NCI-H446 (cell line): ENCODE results near the gene THUMPD3.

ENCODE experiments used
- DNase-seq, 2 experiments: peaks; one replicate each; lab custom pipeline; 2025; lab: John Stamatoyannopoulos, UW

THUMPD3 gene

GRCh38 chr3:9397332-9397905, 34.6 kb downstream of the THUMPD3 start, which contains the start of gene SETD5:
SETD5 (plus strand) TSS chr3:9397615; CDS start chr3:9428939, 31,324 bp downstream.
- peak; percentile 80 to 95 for DNase-seq

GRCh38 chr3:9397906-9398699, 35.2 kb downstream of the THUMPD3 start:
- peak in 1 of 2 experiments; percentile 38 for DNase-seq

DNA sequence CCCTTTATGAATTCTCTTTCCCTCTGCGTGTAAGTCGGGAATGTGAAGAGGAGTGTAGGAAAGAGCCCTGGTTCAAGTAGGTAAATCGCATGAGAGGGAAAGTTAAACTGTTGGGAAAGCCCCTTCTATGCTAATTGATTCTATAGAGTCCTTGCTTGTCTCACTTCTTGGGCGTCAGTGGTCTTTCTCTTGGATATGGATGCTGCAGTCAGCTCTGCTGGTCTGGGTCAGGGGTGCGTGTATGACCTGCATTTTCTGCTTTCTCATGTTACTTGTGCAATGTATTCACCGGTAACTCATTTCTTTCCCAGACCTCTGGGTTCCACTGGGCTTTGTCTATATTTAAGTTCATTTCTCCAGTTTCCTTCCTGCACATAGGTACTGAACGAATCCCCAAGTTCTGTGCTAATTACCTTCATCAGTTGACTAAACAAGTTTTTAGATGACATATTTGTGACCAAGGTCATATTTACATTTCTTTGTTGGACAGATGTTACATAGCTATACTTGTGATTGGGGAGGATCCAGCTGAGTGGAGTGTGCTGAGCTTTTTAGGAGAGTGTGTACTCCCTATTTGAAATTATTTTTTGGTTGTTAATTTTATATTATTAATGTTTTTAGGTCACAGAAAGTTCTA, 36.0 kb downstream of the THUMPD3 start:
- peak in 1 of 2 experiments; percentile 33 for DNase-seq

- DNase-seq, result peak in 1 of 2 experiments; percentile 65
These were observed 36.5 kb downstream of the THUMPD3 start for GRCh38 chr3:9399337-9399703.

- DNase-seq, result peak; percentile 15 to 82
These were observed 36.9 kb downstream of the THUMPD3 start for GRCh38 chr3:9399746-9400145.

- DNase-seq, result no peak
These were observed 37.8 kb downstream of the THUMPD3 start for GRCh38 chr3:9400616-9401015.

DNA sequence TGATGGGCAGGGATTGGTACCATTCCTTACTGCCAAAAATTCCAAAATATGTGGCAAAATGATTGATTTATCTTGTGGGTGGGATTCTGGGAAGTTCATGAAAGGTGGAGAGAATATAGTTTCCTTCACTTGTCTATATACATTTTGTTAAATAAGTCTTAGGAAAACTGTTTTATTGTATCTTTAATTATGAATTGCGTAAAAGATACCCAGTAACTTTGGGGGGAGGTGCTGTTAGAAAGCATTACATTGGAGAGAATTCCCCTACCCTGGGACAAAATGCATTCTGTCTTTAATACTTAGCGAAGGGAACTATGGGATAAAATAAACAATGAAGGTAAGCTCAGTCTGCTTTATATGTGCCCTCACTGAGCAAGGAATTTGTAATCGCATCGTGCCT, 39.1 kb downstream of the THUMPD3 start:
- DNase-seq, result no peak

GRCh38 chr3:9402410-9403228, 39.8 kb downstream of the THUMPD3 start:
- no peak for DNase-seq

- DNase-seq, result no peak
These were observed 40.6 kb downstream of the THUMPD3 start for GRCh38 chr3:9403463-9403862.

DNA sequence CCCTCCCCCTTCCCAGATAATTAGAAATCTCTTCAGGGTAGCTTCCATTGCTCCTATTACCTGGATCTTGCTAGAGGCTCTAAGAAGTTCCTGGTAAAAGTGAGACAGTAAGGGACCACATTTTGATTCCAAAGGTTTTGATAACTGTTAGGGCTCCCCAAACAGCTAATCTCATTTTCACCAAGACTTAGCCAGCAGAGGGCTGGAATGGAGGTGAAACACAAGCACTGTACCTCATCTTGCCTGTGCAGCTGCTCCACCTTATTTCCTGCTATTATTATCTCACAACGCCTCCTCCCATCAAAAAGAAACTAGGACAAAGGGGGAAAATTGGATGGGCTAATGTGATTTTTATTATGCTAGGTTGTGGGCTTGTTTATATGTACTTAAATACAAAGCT, 41.8 kb downstream of the THUMPD3 start:
- no peak for DNase-seq

DNA sequence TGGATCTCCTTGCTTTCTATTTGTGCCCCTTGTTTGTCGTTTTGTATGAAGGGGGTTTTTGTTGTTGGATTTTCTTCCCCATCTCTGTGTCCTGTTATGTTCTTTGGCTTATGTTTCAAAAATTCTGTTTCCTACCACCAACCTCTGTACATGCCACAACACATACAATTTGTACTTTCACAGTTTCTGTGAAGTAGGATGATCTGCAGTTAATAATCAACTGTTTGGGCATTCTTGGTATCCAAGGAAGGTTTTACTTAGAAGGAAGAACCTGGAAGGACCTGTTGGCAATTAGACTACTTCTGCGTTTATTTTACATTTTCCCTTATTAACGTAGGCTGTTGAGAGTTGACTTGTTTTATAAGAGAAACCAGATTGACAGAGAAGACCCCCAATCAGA, 42.9 kb downstream of the THUMPD3 start:
- no peak for DNase-seq

DNA sequence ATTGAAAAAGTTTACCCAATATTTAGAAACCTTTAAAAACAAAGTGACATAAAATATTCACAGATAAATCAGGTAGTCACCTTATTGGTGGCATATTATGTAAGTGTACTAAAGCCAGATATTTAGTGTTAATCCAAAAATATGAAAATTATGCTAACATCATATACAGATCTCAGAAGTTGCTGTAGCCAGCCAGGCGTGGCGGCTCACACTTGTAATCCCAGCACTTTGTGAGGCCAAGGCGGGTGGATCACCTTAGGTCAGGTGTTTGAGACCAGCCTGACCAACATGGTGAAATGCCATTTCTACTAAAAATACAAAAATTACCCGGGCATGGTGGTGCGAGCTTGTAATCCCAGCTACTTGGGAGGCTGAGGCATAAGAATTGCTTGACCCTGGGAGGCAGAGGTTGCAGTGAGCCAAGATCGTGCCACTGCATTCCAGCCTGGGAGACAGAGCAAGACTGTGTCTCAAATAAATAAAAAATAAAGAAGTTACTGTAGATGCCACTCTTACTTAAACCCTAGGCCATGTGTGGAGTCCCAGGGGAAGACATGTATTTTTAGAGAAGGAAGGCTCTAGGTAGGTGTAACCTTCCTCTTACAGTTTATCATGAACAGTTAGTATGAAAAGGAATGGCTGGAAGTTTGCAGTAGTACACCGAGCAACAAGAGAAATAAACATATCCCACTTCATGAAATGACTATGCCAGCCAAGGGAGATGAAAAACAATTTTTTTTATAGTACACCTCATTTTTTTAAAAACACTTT, 44.2 kb downstream of the THUMPD3 start:
- no peak for DNase-seq

DNA sequence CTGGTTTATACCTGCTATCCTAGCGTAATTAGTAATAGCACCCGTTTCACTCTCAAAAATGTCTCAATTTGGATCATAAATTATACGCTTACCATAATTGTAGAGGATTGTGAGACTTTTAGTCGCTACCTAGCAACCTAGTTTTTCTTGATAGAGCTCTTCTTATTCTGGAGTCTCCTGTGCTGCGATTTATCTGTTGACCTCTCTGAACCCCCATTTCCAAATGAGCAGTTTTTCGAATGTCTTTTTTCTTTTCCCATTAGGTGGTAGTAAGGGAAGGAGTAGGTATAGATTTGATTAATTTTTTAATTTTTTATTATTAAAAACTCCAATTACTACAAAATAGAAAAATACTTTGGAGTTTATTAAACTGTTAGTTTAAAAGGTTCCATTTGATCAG, 45.2 kb downstream of the THUMPD3 start:
- DNase-seq, result no peak

GRCh38 chr3:9408546-9408945, 45.7 kb downstream of the THUMPD3 start:
- DNase-seq, result no peak

DNA sequence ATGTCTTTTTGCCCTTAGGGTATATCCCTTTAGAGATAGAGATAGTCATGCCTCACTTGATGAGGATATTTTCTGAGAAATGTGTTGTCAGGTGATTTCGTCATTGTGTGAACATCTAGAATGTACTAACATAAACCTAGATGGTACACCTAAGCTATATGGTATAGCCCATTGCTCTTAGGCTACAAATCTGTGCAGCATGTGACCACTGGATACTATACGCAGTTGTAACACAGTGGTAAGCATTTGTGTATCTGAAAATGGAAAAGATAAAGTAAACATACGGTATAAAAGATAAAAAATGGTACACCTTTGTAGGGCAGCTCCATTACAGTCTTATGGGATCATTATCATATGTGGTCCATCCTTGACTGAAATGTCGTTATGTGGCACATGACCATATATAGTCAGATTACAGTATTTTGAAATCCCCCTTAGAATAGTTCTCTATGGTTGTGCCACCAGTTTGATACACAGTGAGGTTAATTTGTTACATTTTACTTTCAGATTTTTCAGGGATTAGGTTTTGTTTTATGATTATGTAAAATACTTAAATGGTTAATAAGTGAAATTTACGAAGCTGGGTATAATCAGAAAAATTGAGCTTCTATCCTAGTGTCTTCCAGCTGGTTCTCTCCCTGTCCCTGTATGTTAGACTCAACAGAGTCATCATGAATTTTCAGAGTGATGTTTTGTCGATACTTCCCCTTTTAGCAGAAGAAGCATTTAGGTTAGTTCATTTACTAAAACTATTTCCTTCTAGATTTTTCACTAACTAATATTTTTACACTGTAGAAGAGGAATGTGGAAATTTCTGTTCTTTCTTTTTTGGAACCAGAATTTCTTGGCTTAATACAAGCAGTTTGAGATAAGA, 47.4 kb downstream of the THUMPD3 start:
- no peak for DNase-seq

DNA sequence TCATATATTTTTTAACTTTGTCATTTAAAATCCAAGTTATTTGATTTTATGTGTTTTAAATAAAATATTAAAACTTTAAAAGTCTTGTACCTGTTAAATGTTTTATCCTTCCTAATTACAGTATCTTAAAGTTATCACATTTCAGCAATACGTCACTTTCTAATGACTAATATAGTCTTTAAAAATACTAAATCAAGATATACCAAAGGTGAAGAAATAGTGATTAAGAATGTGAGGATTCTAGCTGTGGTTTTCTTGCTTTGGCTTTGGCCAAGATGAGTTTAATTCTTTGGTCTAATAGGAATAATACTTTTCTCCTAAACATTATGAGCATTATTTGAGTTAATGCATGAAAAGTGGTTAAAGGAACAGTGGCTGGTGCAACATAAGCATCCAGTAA, 48.4 kb downstream of the THUMPD3 start:
- no peak for DNase-seq

- DNase-seq, result no peak
These were observed 49.4 kb downstream of the THUMPD3 start for GRCh38 chr3:9412293-9412692.

DNA sequence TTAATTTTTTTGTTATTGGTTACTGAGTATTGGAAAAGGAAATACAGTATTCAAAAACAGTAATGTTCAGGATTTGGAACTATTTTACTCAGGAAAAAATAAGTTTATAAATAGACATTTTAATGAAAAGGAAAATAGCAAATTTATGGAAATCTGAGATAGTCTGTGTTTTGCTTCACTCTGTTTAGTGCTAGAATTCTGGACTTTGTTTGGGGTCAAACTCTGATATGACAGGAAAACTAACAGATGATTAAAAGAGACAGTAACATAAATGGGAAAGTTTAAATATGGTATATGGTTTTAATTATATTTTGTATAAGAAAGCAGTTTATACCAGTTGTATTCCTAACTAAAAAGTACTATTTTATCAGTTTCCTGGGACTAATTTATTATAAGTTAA, 52.0 kb downstream of the THUMPD3 start:
- DNase-seq, result no peak

- DNase-seq, result no peak
These were observed 52.8 kb downstream of the THUMPD3 start for GRCh38 chr3:9415485-9416138.
